H9 (cell line): ENCODE data around the gene HDGFL1. TPM values are rescaled to one million over a fixed set of nuclear protein-coding genes. Genes with fewer than 3 reads are reported as not detected.

Source experiments
- DNase-seq: peaks from one replicate; pipeline ENCODE4 v3.0.0-alpha.2; 2017
- H2AFZ ChIP-seq: one replicate; pipeline ENCODE4 v1.6.1; 2013; ENCODE audit warnings: mild to moderate bottlenecking, low read length, control low read depth, moderate library complexity
- H2AK5ac ChIP-seq: 2 replicates; pipeline ENCODE4 v1.6.1; 2013; ENCODE audit warnings: low read length, control low read depth, mixed read lengths; ENCODE audit not compliant: insufficient read length
- H2BK120ac ChIP-seq: one replicate; pipeline ENCODE4 v1.6.1; 2013; ENCODE audit warnings: low read depth, mild to moderate bottlenecking, low read length, control low read depth, inconsistent platforms; ENCODE audit not compliant: poor library complexity, severe bottlenecking
- H2BK12ac ChIP-seq: 2 replicates; pipeline ENCODE4 v1.6.1; 2013; ENCODE audit warnings: low read length, control low read depth, mixed read lengths, low read depth; ENCODE audit not compliant: insufficient read length
- H2BK15ac ChIP-seq: 2 replicates; pipeline ENCODE4 v1.6.1; 2013; ENCODE audit warnings: low read depth, low read length, control low read depth
- H2BK20ac ChIP-seq: one replicate; pipeline ENCODE4 v1.6.1; 2013; ENCODE audit warnings: low read depth, mild to moderate bottlenecking, low read length, control low read depth, inconsistent platforms; ENCODE audit not compliant: poor library complexity, severe bottlenecking
- H2BK5ac ChIP-seq: 2 replicates; pipeline ENCODE4 v1.6.1; 2013; ENCODE audit warnings: low read length, control low read depth, mixed read lengths; ENCODE audit not compliant: insufficient read length
- H3K14ac ChIP-seq: 2 replicates; pipeline ENCODE4 v1.6.1; 2013; ENCODE audit warnings: low read length, control low read depth; ENCODE audit not compliant: insufficient read depth
- H3K18ac ChIP-seq: 2 replicates; pipeline ENCODE4 v1.6.1; 2013; ENCODE audit warnings: low read depth, mild to moderate bottlenecking, mixed read lengths, low read length, control low read depth; ENCODE audit not compliant: insufficient read length
- H3K23ac ChIP-seq: 2 replicates; pipeline ENCODE4 v1.6.1; 2013; ENCODE audit warnings: low read length, control low read depth, mixed read lengths, low read depth; ENCODE audit not compliant: insufficient read length
- H3K23me2 ChIP-seq: 2 replicates; pipeline ENCODE4 v1.6.1; 2013; ENCODE audit warnings: low read depth, mild to moderate bottlenecking, mixed read lengths, low read length, control low read depth; ENCODE audit not compliant: insufficient read length, poor library complexity, severe bottlenecking
- H3K27ac ChIP-seq: 2 replicates; pipeline ENCODE4 v1.5.1; 2013; ENCODE audit warnings: low read length, control low read depth, mixed read lengths, low read depth; ENCODE audit not compliant: insufficient read length
- H3K27me3 ChIP-seq: 2 replicates; pipeline ENCODE4 v1.6.1; 2013; ENCODE audit warnings: low read length, control low read depth, inconsistent platforms; ENCODE audit not compliant: insufficient read depth
- H3K4ac ChIP-seq: 2 replicates; pipeline ENCODE4 v1.6.1; 2013; ENCODE audit warnings: low read depth, mild to moderate bottlenecking, control low read depth, inconsistent platforms, low read length, moderate library complexity
- H3K4me1 ChIP-seq: 2 replicates; pipeline ENCODE4 v1.6.1; 2013; ENCODE audit warnings: low read length, control low read depth, inconsistent platforms; ENCODE audit not compliant: insufficient read depth
- H3K4me2 ChIP-seq: 2 replicates; pipeline ENCODE4 v1.6.1; 2013; ENCODE audit warnings: low read length, control low read depth, mixed read lengths; ENCODE audit not compliant: insufficient read length, insufficient read depth
- H3K56ac ChIP-seq: 2 replicates; pipeline ENCODE4 v1.6.1; 2013; ENCODE audit warnings: low read depth, mild to moderate bottlenecking, mixed read lengths, low read length, control low read depth; ENCODE audit not compliant: insufficient read length
- H3K79me1 ChIP-seq: 2 replicates; pipeline ENCODE4 v1.6.1; 2013; ENCODE audit warnings: low read depth, mild to moderate bottlenecking, moderate library complexity, low read length, control low read depth, inconsistent platforms; ENCODE audit not compliant: insufficient read depth, poor library complexity, severe bottlenecking
- H3K79me2 ChIP-seq: 2 replicates; pipeline ENCODE4 v1.6.1; 2013; ENCODE audit warnings: low read length, control low read depth, inconsistent platforms; ENCODE audit not compliant: insufficient read depth
- H3K9ac ChIP-seq: 2 replicates; pipeline ENCODE4 v1.6.1; 2013; ENCODE audit warnings: low read length, control low read depth, mixed read lengths; ENCODE audit not compliant: insufficient read length; ENCODE audit errors: extremely low read depth
- H3K9me3 ChIP-seq: one replicate; pipeline ENCODE4 v1.6.1; 2013; ENCODE audit warnings: low read depth, low read length, inconsistent platforms; ENCODE audit not compliant: control insufficient read depth
- H3T11ph ChIP-seq: one replicate; pipeline ENCODE4 v1.6.1; 2013; ENCODE audit warnings: mild to moderate bottlenecking, low read length, control low read depth, inconsistent platforms
- H4K20me1 ChIP-seq: one replicate; pipeline ENCODE4 v1.6.1; 2013; ENCODE audit not compliant: control insufficient read depth, insufficient read length, insufficient read depth
- H4K5ac ChIP-seq: 2 replicates; pipeline ENCODE4 v1.6.1; 2013; ENCODE audit warnings: low read depth, mild to moderate bottlenecking, mixed read lengths, low read length, control low read depth; ENCODE audit not compliant: insufficient read length
- H4K8ac ChIP-seq: replicated peaks from 2 replicates; pipeline ENCODE4 v1.6.1; 2013; ENCODE audit warnings: low read length, control low read depth, mixed read lengths, low read depth; ENCODE audit not compliant: insufficient read length
- H4K91ac ChIP-seq: 2 replicates; pipeline ENCODE4 v1.6.1; 2013; ENCODE audit warnings: low read depth, mild to moderate bottlenecking, moderate library complexity, mixed read lengths, low read length, control low read depth; ENCODE audit not compliant: insufficient read length
- H3K27ac Mint-ChIP-seq, 3 experiments: 2 replicates in 2 of 3; 3 replicates in 1 of 3; pipeline ENCODE4 v1.8.0; 2020 to 2021; ENCODE audit warnings: mixed read lengths in 3 of 3, mild to moderate bottlenecking in 1 of 3, moderate library complexity in 1 of 3
- H3K27me3 Mint-ChIP-seq: 2 replicates; pipeline ENCODE4 v1.8.0; 2021; ENCODE audit warnings: low read depth, mild to moderate bottlenecking, moderate library complexity, mixed read lengths
- H3K36me3 Mint-ChIP-seq, 3 experiments: 2 replicates in 2 of 3; 3 replicates in 1 of 3; pipeline ENCODE4 v1.8.0; 2020 to 2021; ENCODE audit warnings: low read depth in 3 of 3, mixed read lengths in 3 of 3; ENCODE audit not compliant: insufficient read depth in 1 of 3
- H3K4me1 Mint-ChIP-seq, 2 experiments: 2 replicates each; pipeline ENCODE4 v1.8.0; 2020; ENCODE audit warnings: mixed read lengths in 2 of 2
- H3K4me3 Mint-ChIP-seq, 2 experiments: 2 replicates in 1 of 2; 3 replicates in 1 of 2; pipeline ENCODE4 v1.8.0; 2020 to 2021; ENCODE audit warnings: mild to moderate bottlenecking in 2 of 2, mixed read lengths in 2 of 2, moderate library complexity in 1 of 2
- H3K9me3 Mint-ChIP-seq, 2 experiments: 2 replicates in 1 of 2; 3 replicates in 1 of 2; pipeline ENCODE4 v1.8.0; 2020; ENCODE audit warnings: mild to moderate bottlenecking in 2 of 2, mixed read lengths in 2 of 2, moderate library complexity in 1 of 2
- total RNA-seq: library from RNA; stranded (reverse); gene quantifications from 2 replicates; pipeline ENCODE4 v1.2.1, GENCODE V29; 2021
- TF ChIP-seq, protein P1 (sequence below): fragments of 200-600 bp; sonication (generic); conservative IDR thresholded peaks from 3 replicates; pipeline ENCODE4 v1.8.0; 2021; ENCODE audit warnings: antibody characterized with exemption, mild to moderate bottlenecking

The HDGFL1 gene
- total RNA-seq, 1 experiment from 2014 or later: not detected

DNA sequence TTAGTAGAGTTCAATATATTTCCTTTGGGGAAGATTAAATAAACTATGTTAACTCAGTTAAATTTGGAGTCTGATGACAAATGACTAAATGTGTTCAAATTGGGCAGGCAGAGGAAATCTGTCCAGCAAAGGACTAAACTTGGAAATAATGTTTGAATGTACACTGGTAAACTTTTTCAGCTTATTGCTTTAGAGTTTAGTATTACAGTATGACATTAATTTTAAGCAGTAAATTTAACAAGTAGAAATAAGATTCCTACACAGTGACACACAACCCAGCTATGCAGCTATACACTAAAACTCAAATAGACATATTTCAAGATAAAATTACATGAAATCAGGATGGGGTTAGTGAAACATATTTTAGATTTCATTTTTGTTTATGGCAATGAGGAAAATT, 42.6 kb upstream of the HDGFL1 start:
- no peaks in the 10 kb centered on the region for H3K23me2 ChIP-seq
- no peak overlapping the region for H4K5ac ChIP-seq
- no peaks in the 10 kb centered on the region for H3K79me2 ChIP-seq
- H3K27ac Mint-ChIP-seq: no peak overlapping the region
- H4K91ac ChIP-seq: no peak overlapping the region
- no peaks in the 10 kb centered on the region for H3K36me3 Mint-ChIP-seq
- H2BK12ac ChIP-seq: no peak overlapping the region
- no peaks in the 10 kb centered on the region for H4K20me1 ChIP-seq
- H3K23ac ChIP-seq: no peak overlapping the region
- no peaks in the 10 kb centered on the region for H3K79me1 ChIP-seq
- no peaks in the 10 kb centered on the region for H3K4me1 ChIP-seq
- no peak overlapping the region for H2BK5ac ChIP-seq
- H4K8ac ChIP-seq: no peak overlapping the region
- no peak overlapping the region for H3K27ac ChIP-seq
- H2AFZ ChIP-seq: no peak overlapping the region
- no peak overlapping the region for H2BK20ac ChIP-seq
- H3K4ac ChIP-seq: no peak overlapping the region
- DNase-seq: no peak
- H3K14ac ChIP-seq: no peak overlapping the region
- no peak overlapping the region for H3K4me2 ChIP-seq
- no peak overlapping the region for H2BK120ac ChIP-seq
- H3K4me3 Mint-ChIP-seq: no peak overlapping the region
- no peak overlapping the region for H3K56ac ChIP-seq
- TF ChIP-seq, protein P1, sequence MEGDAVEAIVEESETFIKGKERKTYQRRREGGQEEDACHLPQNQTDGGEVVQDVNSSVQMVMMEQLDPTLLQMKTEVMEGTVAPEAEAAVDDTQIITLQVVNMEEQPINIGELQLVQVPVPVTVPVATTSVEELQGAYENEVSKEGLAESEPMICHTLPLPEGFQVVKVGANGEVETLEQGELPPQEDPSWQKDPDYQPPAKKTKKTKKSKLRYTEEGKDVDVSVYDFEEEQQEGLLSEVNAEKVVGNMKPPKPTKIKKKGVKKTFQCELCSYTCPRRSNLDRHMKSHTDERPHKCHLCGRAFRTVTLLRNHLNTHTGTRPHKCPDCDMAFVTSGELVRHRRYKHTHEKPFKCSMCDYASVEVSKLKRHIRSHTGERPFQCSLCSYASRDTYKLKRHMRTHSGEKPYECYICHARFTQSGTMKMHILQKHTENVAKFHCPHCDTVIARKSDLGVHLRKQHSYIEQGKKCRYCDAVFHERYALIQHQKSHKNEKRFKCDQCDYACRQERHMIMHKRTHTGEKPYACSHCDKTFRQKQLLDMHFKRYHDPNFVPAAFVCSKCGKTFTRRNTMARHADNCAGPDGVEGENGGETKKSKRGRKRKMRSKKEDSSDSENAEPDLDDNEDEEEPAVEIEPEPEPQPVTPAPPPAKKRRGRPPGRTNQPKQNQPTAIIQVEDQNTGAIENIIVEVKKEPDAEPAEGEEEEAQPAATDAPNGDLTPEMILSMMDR: no peak
- peaks cover 5% of the 10 kb centered on the region in 2 experiments for H3K4me1 Mint-ChIP-seq
- H3K9me3 Mint-ChIP-seq: no peaks in the 10 kb centered on the region; a peak in 1 of 5 replicates
- no peak overlapping the region for H3K9ac ChIP-seq
- H3K9me3 ChIP-seq: no peaks in the 10 kb centered on the region
- H3T11ph ChIP-seq: no peak overlapping the region
- H3K18ac ChIP-seq: no peak overlapping the region
- no peak overlapping the region for H2AK5ac ChIP-seq
- H2BK15ac ChIP-seq: no peak overlapping the region
- H3K27me3 Mint-ChIP-seq: no peaks in the 10 kb centered on the region
- H3K27me3 ChIP-seq: no peaks in the 10 kb centered on the region
